SH-SY5Y (cell line): ENCODE measurements around the gene OR4D1.

Experiments
- GATA2 ChIP-seq: IDR thresholded peaks from 2 replicates; pipeline ENCODE4 v1.6.1; 2011; ENCODE audit warnings: mild to moderate bottlenecking, low read depth, low read length
- GATA3 ChIP-seq: IDR thresholded peaks from 2 replicates; pipeline ENCODE4 v1.6.1; 2011; ENCODE audit warnings: low read depth, mild to moderate bottlenecking, low read length, moderate library complexity

- TF ChIP-seq GATA3 = no peak
- no peak for TF ChIP-seq GATA2
These were observed 40.9 kb upstream of the OR4D1 start for GRCh38 chr17:58107306-58107705.
